Dermis lymphatic vessel endothelial cell (primary cell): ENCODE results near the gene MUC12. TPM values are rescaled to one million over a fixed set of nuclear protein-coding genes. Genes with fewer than 3 reads are reported as not detected.

Experiments
- total RNA-seq: library from RNA; depleted of rRNA; stranded (reverse); fragments of >200 nt; gene quantifications from 2 replicates; pipeline ENCODE4 v1.2.1, GENCODE V29; 2014

The MUC12 gene, protein sequence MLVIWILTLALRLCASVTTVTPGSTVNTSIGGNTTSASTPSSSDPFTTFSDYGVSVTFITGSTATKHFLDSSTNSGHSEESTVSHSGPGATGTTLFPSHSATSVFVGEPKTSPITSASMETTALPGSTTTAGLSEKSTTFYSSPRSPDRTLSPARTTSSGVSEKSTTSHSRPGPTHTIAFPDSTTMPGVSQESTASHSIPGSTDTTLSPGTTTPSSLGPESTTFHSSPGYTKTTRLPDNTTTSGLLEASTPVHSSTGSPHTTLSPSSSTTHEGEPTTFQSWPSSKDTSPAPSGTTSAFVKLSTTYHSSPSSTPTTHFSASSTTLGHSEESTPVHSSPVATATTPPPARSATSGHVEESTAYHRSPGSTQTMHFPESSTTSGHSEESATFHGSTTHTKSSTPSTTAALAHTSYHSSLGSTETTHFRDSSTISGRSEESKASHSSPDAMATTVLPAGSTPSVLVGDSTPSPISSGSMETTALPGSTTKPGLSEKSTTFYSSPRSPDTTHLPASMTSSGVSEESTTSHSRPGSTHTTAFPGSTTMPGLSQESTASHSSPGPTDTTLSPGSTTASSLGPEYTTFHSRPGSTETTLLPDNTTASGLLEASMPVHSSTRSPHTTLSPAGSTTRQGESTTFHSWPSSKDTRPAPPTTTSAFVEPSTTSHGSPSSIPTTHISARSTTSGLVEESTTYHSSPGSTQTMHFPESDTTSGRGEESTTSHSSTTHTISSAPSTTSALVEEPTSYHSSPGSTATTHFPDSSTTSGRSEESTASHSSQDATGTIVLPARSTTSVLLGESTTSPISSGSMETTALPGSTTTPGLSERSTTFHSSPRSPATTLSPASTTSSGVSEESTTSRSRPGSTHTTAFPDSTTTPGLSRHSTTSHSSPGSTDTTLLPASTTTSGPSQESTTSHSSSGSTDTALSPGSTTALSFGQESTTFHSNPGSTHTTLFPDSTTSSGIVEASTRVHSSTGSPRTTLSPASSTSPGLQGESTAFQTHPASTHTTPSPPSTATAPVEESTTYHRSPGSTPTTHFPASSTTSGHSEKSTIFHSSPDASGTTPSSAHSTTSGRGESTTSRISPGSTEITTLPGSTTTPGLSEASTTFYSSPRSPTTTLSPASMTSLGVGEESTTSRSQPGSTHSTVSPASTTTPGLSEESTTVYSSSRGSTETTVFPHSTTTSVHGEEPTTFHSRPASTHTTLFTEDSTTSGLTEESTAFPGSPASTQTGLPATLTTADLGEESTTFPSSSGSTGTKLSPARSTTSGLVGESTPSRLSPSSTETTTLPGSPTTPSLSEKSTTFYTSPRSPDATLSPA (N-terminal part only)
- total RNA-seq, result not detected in 2 replicates

DNA sequence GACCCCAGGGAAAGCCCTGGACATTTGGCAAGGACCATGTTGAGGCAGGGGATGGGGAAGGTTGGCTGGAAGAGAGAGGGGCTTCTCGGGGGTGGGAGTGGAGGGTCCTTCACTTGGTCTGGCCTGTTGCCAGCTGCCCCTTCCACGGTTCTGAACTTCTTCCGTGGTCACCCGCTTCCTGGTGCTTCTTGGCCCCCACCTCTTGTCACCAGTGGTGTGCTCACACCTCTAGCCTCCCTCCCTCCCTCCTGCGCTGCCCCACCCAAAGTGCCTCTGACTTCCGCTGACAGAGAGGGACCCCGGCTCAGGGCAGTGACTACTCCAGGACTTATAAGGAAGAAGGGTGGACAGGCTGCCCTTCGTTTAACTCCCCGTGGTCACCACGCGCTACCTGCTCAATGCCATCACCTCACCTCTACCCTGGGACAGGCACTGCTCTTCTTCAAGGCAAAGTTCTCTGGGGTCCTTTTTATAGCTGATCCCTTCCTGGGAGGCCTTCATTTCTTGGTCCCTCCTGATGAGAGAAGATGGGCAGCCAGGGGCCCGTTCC, at the start of gene MUC12:
Gene MUC12, plus strand, starts transcription at position 500 of the 550 bp plus-strand sequence. CDS start 58 bp downstream, outside the sequence.

GRCh38 chr7:100949227-100949932, 20.0 kb upstream of the MUC12 start, which contains the start of gene MUC3A:
Gene MUC3A, plus strand, starts transcription at chr7:100949534. Its CDS starts 91 bp downstream, at chr7:100949625.

Other genes starting within 250 kb of the MUC12 start
- not detected in 2 replicates for gene EPO, start 249.1 kb upstream of the MUC12 start, total RNA-seq
- not detected in 2 replicates for gene ZAN, start 236.0 kb upstream of the MUC12 start, total RNA-seq
- 414 and 442 TPM in 2 replicates for gene EPHB4, start 142.0 kb upstream of the MUC12 start, total RNA-seq
- 43.7 and 46.3 TPM in 2 replicates for gene SLC12A9, start 116.9 kb upstream of the MUC12 start, total RNA-seq
- 45.0 and 48.9 TPM in 2 replicates for gene TRIP6, start 102.2 kb upstream of the MUC12 start, total RNA-seq
- 33.5 and 41.1 TPM in 2 replicates for gene SRRT, start 94.5 kb upstream of the MUC12 start, total RNA-seq
- 2.2 and 3.1 TPM in 2 replicates for gene UFSP1, start 79.8 kb upstream of the MUC12 start, total RNA-seq
- 2.2 and 5.1 TPM in 2 replicates for gene ACHE, start 73.7 kb upstream of the MUC12 start, total RNA-seq
- gene MUC3A, start 20.0 kb upstream of the MUC12 start, total RNA-seq, result under 0.01 TPM in 1 of 2 replicates, not detected in the other
- gene MUC17, start 50.5 kb downstream of the MUC12 start, total RNA-seq, result not detected in 2 replicates
- 12.4 and 13.3 TPM in 2 replicates for gene TRIM56, start 115.9 kb downstream of the MUC12 start, total RNA-seq
- gene SERPINE1, start 157.5 kb downstream of the MUC12 start, total RNA-seq, result 23.4 and 74.3 TPM in 2 replicates
- 124 and 147 TPM in 2 replicates for gene AP1S1, start 184.9 kb downstream of the MUC12 start, total RNA-seq
- not detected in 2 replicates for gene VGF, start 196.0 kb downstream of the MUC12 start, total RNA-seq
- not detected in 2 replicates for gene NAT16, start 210.7 kb downstream of the MUC12 start, total RNA-seq
- gene MOGAT3, start 231.5 kb downstream of the MUC12 start, total RNA-seq, result not detected in 2 replicates
- 24.2 and 24.5 TPM in 2 replicates for gene PLOD3, start 248.0 kb downstream of the MUC12 start, total RNA-seq
- 82.3 and 86.4 TPM in 2 replicates for gene ZNHIT1, start 248.6 kb downstream of the MUC12 start, total RNA-seq